HFFc6 (cell line): ENCODE results near the gene ABCC12. TPM values are rescaled to one million over a fixed set of nuclear protein-coding genes. Genes with fewer than 3 reads are reported as not detected.

Experiments used
- DNase-seq: peaks from one replicate; pipeline ENCODE4 v3.0.0-alpha.2; 2018
- H3K27ac Mint-ChIP-seq: 2 replicates; pipeline ENCODE4 v1.8.0; 2020; ENCODE audit warnings: mild to moderate bottlenecking, mixed read lengths
- H3K27me3 Mint-ChIP-seq: 2 replicates; pipeline ENCODE4 v1.8.0; 2021; ENCODE audit warnings: mild to moderate bottlenecking, moderate library complexity, mixed read lengths; ENCODE audit not compliant: insufficient read depth
- H3K36me3 Mint-ChIP-seq: 2 replicates; pipeline ENCODE4 v1.8.0; 2021; ENCODE audit warnings: low read depth, mixed read lengths
- H3K4me1 Mint-ChIP-seq: 2 replicates; pipeline ENCODE4 v1.8.0; 2020; ENCODE audit warnings: low read depth, mixed read lengths
- H3K4me3 Mint-ChIP-seq: 2 replicates; pipeline ENCODE4 v1.8.0; 2020; ENCODE audit warnings: mild to moderate bottlenecking, moderate library complexity, mixed read lengths
- H3K9me3 Mint-ChIP-seq: 2 replicates; pipeline ENCODE4 v1.8.0; 2020; ENCODE audit warnings: mild to moderate bottlenecking, mixed read lengths
- CTCF ChIP-seq: fragments of 200-600 bp; sonication (generic); IDR thresholded peaks from 2 replicates; pipeline ENCODE4 v1.5.0; 2021; ENCODE audit warnings: antibody characterized with exemption, mild to moderate bottlenecking
- total RNA-seq, 6 experiments: library from RNA; stranded (reverse); fragmentation: NEBNext Ultra II Directional; extraction: Animal tissue kit (Norgen Biotek cat#: 25700); gene quantifications; 2 replicates in 1 of 6; 3 replicates in 5 of 6; pipeline ENCODE4 v1.2.3, GENCODE V29; 2021

ABCC12 gene
- total RNA-seq, 6 experiments from 2014 or later: not detected

- H3K9me3 Mint-ChIP-seq: no peaks in the 10 kb centered on the region
- DNase-seq: no peak
- H3K4me3 Mint-ChIP-seq: no peak overlapping the region
- H3K36me3 Mint-ChIP-seq: no peaks in the 10 kb centered on the region
- H3K27me3 Mint-ChIP-seq: peaks cover 8% of the 10 kb centered on the region
- peaks cover 7% of the 10 kb centered on the region; the same call in 1 of the 2 replicates for H3K4me1 Mint-ChIP-seq
- TF ChIP-seq CTCF: no peak
- H3K27ac Mint-ChIP-seq: no peak overlapping the region
Measured at GRCh38 chr16:48137822-48138221, 18.0 kb downstream of the ABCC12 start.

GRCh38 chr16:48136547-48137360 lies 19.0 kb downstream of the ABCC12 start:
- Mint-ChIP-seq H3K27me3 (peaks cover 4% of the 10 kb centered on the region), H3K36me3 (no peaks in the 10 kb centered on the region), H3K4me1 (peaks cover 7% of the 10 kb centered on the region), H3K27ac (no peak overlapping the region), H3K4me3 (no peak overlapping the region), H3K9me3 (no peaks in the 10 kb centered on the region)
- no peak for DNase-seq
- no peak for TF ChIP-seq CTCF

- H3K27ac Mint-ChIP-seq: no peak overlapping the region
- no peaks in the 10 kb centered on the region for H3K36me3 Mint-ChIP-seq
- H3K4me3 Mint-ChIP-seq: no peak overlapping the region
- no peaks in the 10 kb centered on the region for H3K9me3 Mint-ChIP-seq
- DNase-seq: no peak
- peaks cover 14% of the 10 kb centered on the region for H3K4me1 Mint-ChIP-seq
- peaks cover 4% of the 10 kb centered on the region; the same call in 1 of the 2 replicates for H3K27me3 Mint-ChIP-seq
- TF ChIP-seq CTCF: no peak
Measured at GRCh38 chr16:48133455-48134211, 22.2 kb downstream of the ABCC12 start.

GRCh38 chr16:48132696-48133095 lies 23.1 kb downstream of the ABCC12 start:
- H3K4me3 Mint-ChIP-seq: no peak overlapping the region
- no peak for TF ChIP-seq CTCF
- no peaks in the 10 kb centered on the region for H3K36me3 Mint-ChIP-seq
- peaks cover 4% of the 10 kb centered on the region; the same call in 1 of the 2 replicates for H3K27me3 Mint-ChIP-seq
- H3K27ac Mint-ChIP-seq: no peak overlapping the region
- peaks cover 24% of the 10 kb centered on the region for H3K4me1 Mint-ChIP-seq
- no peak for DNase-seq
- H3K9me3 Mint-ChIP-seq: no peaks in the 10 kb centered on the region

GRCh38 chr16:48131201-48131935 lies 24.4 kb downstream of the ABCC12 start:
- peaks cover 4% of the 10 kb centered on the region; the same call in 1 of the 2 replicates for H3K27me3 Mint-ChIP-seq

More at GRCh38 chr16:48131201-48131935, 24.4 kb downstream of the ABCC12 start:
- Mint-ChIP-seq H3K4me1 (peaks cover 30% of the 10 kb centered on the region), H3K4me3 (no peak overlapping the region), H3K36me3 (no peaks in the 10 kb centered on the region), H3K27ac (no peak overlapping the region), H3K9me3 (no peaks in the 10 kb centered on the region)
- DNase-seq: no peak
- TF ChIP-seq CTCF: no peak
